HG03378 (cell line): ENCODE results near the gene POTEH.
"Not testable (repeated sequence)": the region's sequence is repeated elsewhere in the genome, so short reads cannot be mapped to it uniquely, and the experiment has no call there.

Source experiments
- ATAC-seq: cut with Tn5 transposase; IDR thresholded peaks from one replicate; pipeline ENCODE4 v1.9.1; 2021; ENCODE audit warnings: mild to moderate bottlenecking, moderate library complexity; ENCODE audit not compliant: unreplicated experiment

POTEH gene

DNA sequence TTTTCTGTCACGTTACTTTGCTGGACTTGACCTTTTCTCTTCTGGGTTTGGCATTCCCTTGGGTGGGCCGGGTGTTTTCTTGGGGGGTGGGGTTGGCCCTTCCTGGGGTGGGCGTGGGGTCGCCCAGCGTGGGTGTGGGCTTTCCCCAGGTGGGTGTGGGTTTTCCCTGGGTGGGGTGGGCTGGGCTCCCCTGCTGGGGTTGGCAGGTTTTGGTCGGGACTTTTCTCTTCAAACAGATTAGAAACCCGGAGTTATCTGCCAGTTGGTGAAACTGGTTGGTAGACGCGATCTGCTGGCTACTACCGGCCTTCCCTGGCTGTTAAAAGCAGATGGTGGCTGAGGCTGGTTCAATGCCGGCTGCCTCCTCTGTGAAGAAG is at the start of gene POTEH:
Gene POTEH, plus strand, starts transcription at position 278 of the 377 bp plus-strand sequence. Its CDS starts 52 bp downstream, at position 330.
- ATAC-seq, result not testable (repeated sequence)

DNA sequence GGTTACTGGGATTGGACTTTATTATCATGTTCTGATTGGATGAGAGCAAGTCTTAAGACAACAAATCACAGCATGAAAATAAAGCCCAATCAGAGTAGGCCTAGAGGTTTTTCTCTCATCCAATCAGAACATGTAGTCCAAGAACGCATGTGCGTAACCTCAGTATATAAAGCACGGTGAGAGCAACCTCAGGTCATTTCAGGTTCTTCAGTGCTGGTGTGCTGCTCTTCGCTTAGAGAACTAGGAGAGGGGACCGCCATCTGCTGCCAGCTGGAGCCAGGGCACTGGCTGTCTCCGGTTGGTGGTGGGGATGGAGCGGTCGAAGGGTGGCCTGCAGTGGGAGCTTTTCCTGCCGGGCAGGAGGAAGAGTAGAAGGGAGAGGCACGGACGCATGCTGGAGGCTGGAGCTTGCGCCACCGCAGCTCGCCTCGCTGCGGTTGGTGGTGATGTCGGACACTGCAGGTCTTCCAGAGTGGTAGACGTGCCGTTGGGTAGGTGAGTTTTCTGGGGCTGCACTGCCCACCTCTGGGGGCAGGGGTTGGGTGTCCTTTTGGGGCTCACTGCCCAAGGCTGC is 47.5 kb upstream of the POTEH start:
- not testable (repeated sequence) for ATAC-seq

DNA sequence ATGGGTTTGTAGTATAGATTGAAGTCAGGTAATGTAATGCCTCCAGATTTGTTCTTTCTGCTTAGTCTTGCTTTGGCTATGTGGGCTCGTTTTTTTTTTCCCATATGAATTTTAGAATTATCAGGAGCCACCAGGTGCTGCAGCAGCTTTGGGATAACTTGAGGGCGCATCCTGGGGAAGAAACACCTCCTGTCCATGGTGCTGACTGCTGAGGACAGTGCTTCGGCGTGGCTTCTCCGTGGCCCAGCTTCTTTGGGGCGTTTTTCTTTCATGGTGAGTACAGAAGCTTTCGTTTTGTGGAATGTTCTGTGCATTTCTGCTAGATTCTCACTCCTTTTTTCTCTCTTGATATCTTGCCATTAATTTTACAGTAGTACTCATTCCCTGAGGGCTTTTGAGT is 37.9 kb upstream of the POTEH start:
- not testable (repeated sequence) for ATAC-seq

DNA sequence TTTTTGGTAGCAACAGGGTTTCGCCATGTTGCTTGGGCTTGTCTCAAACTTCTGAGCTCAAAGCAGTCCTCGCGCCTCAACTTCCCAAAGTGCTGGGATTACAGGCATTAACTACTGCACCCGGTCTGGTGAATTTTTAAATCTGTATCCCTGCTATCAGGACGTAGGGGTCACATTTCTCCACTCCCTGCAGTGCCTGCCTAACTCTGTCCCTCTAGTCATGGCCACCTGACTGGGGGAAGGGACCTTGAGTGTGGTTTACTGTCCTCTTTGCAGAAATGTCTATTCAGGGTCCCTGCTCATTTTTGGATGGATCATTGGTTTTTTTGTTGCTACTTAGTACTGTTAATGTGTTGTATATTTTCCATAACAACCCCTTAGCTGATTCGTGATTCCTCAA is 37.1 kb upstream of the POTEH start:
- ATAC-seq, result not testable (repeated sequence)

DNA sequence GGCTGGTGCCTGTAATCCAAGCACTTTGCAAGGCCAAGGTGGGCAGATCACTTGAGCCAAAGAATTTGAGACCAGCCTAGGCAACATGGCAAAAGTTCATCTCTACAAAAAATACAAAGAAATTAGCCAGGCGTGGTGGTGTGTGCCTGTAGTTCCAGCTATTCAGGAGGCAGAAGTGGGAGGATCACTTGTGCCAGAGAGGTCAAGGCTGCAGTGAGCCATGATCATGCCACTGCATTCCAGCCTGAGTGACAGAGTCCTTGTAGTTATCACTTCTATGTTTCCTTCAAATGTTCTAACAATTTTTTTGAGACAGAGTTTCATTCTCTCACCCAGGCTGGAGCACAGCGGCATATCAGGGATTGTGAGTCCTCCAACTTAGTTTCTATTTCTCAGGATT is 36.6 kb upstream of the POTEH start:
- ATAC-seq, result not testable (repeated sequence)

DNA sequence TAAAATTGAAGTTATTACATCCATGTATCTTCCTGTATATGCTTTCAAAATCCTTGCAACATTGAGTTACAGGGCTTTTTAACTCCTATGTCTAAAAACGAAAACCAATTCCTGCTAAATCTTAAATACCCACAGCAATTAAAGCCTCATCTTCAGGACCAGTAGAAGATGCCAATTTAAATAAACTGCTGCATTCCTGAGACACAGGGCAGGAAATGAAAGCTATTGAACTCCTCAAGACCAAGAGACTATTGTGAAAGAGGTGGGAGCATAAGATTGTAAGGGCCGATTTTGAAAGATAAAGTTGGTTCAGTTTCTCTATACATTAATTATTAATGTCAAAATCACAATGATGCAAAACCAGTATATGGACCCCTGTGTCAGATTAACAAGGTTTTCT is 28.7 kb upstream of the POTEH start:
- not testable (repeated sequence) for ATAC-seq

DNA sequence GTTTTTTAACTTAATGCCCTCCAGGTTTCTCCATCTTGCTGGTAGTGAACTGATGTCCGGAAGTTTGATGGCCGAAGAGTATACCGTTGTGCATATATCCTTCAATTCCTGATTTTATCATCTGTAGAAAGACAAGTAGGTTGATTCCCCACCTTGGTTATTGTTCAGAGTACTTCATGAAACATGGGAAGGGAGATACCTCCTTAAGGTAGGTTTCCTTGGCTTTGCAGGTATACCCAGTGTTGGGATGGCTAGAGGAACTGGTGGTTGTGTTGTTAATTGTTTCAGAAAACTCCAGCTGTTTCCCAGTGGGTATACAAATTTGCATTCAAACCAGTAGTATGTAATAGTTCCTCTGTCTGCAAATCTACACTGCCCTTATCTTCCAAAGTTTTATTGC is 25.1 kb upstream of the POTEH start:
- ATAC-seq, result not testable (repeated sequence)

DNA sequence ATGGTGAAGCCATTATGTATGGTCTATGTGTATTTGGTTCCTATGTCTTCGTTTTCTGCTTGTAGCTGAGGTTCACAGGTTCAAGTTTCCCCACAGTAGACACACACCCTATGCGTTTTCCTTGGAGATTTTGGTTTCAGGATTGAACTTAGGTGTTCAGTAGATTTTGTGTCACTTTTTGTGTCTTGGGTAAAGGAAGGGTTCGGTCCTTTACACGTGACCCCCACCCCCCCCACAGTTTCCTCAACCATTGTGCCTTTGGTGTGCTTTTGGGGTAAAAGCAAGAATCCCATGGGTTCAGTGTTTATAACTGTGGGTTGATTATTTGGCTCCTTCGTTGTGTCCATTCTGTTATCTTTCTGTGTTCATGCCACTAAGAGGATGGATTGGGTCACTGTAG is 24.3 kb upstream of the POTEH start:
- ATAC-seq, result not testable (repeated sequence)

DNA sequence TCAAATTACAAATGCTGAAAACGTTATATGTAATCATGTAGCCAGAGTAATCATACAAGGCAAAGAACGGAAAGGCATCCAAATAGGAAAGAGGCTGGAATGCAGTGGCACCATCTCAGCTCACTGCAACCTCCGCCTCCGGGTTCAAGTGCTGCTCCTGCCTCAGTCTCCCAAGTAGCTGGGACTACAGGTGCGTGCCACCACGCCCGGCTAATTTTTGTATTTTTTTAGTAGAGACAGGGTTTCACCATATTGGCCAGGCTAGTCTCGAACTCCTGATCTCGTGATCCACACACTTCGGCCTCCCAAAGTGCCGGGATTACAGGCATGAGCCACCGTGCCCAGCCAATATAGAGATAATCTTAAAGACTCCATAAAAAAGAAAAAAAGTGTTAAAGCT is 20.4 kb upstream of the POTEH start:
- not testable (repeated sequence) for ATAC-seq

DNA sequence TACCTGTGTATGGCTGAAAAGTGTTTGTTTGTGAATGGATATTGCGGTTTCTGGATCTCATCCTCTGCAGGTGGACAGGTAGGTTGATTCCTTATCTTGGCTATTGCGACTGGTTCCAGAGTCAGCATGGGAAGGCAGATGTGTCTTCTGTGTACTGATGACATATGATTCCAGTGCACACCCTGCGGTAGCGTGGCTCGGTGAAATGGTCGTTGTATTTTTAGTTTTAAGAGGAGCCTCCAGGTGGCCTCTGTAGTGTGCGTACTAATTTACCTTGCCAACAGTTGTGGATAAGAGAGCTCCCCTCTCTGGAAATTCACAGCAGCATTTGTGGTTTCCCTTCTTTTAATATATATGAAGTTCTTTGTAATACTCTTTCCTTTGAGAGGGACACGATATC is 10.1 kb upstream of the POTEH start:
- not testable (repeated sequence) for ATAC-seq

DNA sequence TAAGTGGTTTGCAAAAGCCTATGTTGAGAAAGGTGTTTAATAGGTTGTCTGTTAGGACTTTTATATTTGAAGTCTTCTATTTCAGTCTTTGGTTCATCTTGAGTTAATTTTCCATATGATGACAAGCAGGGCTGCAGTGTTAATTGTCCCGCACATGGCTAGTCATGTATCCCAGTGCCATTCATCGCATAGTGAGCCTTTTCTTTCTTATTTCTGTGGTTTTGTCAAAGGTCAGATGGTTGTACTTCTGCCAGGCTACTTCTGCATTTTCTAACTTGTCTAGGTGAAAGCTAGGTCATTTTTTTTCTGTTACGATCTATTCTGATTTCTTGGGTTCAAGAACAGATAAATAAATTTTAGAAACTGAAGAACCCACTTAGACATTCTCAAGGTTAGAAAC is 5.7 kb upstream of the POTEH start:
- ATAC-seq, result peak; percentile 31

DNA sequence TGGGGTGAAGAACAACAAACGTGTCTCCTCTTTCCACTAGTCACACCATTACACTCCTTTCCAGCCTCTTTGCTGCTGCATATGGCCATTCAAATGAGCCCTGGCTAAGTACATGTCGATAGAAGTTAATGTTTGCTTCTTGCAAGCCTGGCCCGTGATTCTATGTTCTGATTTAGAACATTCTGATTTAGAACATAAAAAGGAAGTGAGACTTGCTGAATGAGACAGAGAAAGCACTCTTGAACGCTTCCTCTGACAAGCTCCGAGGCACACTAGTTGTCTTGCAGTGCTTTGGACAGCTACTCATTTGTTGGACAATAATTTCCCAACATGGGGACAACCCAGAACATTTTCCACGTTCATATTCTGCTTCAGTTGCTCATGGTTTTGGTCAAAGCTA is 5.1 kb upstream of the POTEH start:
- peak; percentile 91 for ATAC-seq

DNA sequence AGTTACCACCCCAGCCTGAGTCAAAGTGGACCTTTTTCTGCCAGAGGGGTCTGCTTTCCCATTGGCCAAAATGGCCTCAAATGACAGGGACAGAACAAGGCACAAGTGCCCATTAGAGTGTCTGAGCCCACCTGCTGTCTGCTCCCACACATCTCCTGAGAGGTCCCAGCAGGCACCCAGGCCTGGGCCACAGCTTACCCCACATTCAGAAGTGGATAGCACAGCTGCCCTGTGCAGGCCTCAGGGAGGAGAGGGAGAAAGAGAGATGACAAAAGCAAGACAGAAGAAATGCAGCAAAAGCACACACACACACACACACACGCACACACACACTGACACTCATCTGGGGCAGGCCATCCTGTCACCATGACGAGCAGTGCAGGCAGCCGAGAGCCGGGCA is 4.2 kb upstream of the POTEH start:
- not testable (repeated sequence) for ATAC-seq

DNA sequence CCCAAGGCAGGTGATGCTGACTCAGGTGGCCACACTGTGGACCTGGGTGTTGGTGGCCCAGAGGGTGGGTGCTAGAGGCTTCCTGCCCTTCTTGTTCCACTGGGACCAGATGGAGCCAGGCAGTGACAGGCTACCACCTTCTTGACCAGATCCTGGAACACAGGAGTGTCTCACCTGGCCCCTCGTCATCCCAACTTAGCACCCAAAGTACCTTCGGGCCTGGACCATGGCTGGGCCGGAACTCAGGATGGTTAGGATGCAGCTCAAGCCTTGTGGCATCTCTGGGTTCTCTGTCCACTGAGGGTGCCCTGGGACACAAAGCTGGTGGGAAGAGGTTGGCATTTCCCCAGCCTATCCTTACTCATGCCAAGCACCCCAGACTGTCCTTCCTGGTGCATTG is 2.7 kb upstream of the POTEH start:
- ATAC-seq, result not testable (repeated sequence)

DNA sequence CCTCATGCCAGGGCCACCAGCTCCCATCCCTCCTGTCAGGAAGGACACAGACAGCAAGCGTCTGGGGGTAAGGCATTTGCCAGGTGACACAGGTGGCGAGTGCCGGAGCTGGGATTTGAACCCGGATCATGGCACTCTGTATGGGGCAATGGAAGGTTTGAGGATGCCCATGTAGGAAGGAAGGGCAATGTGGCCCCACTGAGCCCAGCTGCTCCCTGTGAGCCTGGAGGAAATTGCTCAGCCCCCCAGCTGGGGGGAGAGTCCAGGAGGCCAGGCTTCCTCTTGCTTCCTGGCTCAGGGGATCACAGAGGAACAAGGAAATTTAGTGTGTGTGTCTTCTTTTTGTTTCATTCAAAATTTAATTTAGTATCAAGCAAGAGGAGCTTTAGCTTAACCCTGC is 2.1 kb upstream of the POTEH start:
- not testable (repeated sequence) for ATAC-seq

DNA sequence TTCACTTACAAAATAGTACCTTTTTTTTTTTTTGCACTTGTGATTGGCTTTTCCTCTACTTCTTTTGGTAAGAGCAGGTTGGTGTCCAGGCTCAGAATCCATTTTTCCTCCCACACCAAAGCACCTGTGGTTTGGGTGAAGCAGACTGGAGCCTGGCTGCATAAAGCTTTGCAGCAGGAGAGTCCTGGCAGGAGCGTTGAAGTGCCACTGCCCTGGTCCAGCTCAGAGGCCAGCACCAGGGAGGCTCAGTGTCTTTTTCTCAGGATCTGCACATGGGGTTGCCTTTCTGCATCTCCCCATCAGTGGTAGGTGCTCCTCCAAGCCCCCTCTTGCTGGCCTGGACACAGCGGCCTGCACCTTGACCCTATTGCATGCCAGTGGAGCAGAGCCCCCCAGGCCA is 1.7 kb upstream of the POTEH start:
- ATAC-seq, result not testable (repeated sequence)

DNA sequence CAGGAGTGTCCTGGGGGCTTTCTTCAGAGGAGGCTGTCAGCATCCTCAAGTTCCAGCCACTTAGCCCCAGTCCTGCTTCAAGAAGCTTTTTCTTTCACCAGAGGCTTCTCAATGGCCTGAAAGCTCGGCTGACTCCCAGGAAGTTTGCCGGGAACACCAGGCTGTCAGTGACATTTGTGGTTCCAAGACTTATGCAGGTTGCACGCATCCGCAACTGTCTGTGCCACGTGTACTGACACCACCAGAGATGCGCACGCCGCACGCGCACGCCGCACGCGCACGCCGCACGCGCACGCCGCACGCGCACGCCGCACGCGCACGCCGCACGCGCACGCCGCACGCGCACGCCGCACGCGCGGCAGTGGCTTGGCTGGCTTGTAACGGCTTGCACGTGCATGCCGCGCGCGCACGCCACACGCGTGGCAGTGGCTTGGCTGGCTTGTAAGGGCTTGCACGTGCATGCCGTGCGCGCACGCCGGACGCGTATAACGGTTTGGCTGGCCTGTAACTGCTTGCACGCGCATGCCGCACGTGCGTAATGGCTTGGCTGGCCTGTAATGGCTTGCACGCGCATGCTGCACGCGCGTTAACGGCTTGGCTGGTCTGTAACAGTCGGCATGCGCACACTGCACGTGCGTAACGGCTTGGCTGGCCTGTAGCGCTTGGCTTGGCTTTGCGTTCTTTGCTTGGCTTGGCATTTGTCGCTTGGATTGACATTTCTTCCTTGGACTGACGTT is 646 bp upstream of the POTEH start:
- not testable (repeated sequence) for ATAC-seq

DNA sequence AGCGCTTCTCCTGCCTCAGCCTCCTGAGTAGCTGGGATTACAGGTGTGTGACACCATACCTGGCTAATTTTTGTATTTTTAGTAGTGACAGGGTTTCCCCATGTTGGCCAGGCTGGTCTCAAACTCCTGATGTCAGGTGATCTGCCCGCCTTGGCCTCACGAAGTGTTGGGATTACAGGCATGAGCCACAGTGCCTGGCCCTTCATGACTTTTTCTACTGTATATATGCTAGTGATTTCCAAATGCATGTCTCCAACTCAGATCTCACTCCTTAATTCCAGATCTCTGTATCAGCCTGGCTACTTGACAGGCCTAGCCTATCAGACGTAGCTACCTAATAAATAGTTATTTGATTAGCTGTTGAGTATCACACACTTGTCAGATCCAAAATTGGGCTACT is 23.8 kb downstream of the POTEH start:
- ATAC-seq, result not testable (repeated sequence)

DNA sequence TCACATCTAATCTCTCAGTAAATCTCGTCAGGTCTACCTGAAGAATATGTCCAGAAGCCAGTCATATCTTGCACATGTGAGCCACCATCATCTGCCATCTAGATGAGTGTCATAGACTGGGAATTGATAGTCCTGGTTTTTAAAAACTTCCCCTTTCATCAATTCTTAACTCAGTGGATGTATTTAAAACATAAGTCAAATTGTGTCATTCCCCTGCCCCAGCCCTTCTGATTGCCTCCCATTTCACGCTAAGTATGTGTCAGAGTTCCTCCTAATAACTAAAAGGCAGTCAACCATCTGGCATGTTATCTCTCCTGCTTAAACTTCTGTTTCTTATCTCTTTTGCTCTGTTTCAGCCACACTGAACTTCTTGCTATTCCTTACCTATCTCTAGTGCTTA is 24.3 kb downstream of the POTEH start:
- ATAC-seq, result not testable (repeated sequence)

DNA sequence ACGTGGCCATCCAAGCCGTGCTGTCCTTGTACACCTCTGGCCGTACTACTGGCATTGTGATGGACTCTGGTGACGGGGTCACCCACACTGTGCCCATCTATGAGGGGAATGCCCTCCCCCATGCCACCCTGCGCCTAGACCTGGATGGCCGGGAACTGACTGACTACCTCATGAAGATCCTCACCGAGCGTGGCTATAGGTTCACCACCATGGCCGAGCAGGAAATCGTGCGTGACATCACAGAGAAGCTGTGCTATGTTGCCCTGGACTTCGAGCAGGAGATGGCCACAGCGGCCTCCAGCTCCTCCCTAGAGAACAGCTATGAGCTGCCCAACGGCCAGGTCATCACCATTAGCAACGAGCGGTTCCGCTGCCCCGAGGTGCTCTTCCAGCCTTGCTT is 32.1 kb downstream of the POTEH start:
- not testable (repeated sequence) for ATAC-seq

DNA sequence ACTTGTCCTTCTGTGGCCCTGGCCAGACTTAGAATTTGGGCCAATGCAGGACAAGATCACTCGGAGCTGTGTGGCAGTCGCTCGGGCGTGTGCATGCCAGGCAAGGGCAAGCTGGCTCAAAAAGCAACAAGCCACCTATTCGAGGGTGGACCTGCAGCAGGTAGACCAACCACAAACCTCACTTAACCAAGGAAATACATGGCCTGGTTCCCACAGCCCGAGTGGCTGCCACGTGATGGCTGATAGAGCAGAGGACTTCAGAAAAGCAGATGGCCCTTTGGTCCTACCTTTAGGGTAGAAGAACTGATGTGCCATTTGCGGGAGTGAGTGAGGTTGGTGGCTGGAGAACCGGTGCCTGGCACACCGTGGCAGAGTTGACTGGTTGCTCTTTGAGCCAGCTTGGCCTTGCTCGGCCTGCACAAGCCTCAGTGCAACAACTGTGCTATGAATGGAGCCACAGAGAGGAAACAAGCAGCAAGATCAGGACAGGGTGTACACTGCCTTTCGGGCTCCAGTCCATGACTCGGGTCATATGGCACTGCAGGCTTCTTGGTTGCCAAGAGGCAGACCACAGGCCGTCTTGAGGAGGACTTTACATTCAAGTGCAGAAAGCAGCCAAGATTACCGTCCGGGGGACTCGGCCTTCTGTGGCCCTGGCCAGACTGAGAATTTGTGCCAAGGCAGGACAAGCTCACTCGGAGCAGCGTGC is 39.5 kb downstream of the POTEH start:
- ATAC-seq, result not testable (repeated sequence)

DNA sequence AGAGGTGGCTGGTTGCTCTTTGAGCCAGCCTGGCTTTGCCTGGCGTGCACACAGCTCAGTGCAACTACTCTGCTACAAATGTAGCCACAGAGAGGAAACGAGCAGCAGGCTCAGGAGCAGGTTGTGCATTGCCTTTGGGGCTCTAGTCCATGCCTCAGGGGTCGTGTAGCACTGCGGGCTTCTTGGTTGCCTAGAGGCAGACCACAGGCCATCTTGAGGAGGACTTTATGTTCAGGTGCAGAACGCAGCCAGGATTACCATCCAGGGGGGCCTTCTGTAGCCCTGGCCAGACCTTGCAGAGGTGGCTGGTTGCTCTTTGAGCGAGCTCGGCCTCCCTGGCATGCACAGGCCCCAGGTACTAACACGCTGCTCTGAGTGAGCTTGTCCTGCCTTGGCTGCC is 41.2 kb downstream of the POTEH start:
- not testable (repeated sequence) for ATAC-seq
